ENCODE results near the gene ZBTB38.

DNA sequence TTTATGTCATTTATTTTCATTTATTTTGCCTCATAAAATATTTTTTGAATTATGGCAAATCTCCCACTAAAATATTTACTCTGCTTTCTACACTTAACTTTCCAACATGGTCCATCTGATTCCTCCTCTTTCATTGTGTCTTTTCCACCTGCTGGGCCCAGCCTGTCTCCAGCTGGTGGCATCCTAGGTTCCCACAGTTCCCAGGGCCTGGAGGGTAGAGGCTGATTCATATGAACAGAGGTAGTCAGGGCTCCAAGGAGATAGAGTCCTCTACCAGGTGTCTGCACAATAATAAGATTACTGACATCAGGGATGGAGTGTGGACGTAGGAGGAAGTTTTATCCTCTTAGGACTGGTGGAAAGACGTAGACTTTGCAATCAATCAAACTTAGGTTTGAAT is 14.3 kb downstream of the ZBTB38 start:
- TF ChIP-seq CTCF (conservative IDR thresholded peaks at IDR 0.05 in 1 of 2, IDR thresholded peaks at IDR 0.05 in 1 of 2; ENCODE audit: low read depth in 1 of 2, low read length in 2 of 2) (no peak), EZH2 (IDR thresholded peaks at IDR 0.05; ENCODE audit: low read length, missing control alignments) (no peak)
